ENCODE results near the gene RALGAPA2. TPM values are rescaled to one million over a fixed set of nuclear protein-coding genes. Genes with fewer than 3 reads are reported as not detected.

The RALGAPA2 gene
- total and polyA plus RNA-seq, 8 donors = 9.6 to 41.7 (median 24.5) TPM

- Histone ChIP-seq H3K27ac (no peak overlapping the region), H3K9me3 (no peaks in the 10 kb centered on the region), H3K4me3 (no peak overlapping the region), H3K4me1 (peaks cover 0 to 4% (median 0%) of the 10 kb centered on the region in 3 donors), H3K27me3 (no peaks in the 10 kb centered on the region), H3K36me3 (peaks cover 2 to 35% (median 17%) of the 10 kb centered on the region in 3 donors)
- WGBS, 2 donors = 18 to 21% methylated on average over 2 of the region's 2 CpGs
- ATAC-seq (peak in 2 of 4 donors; percentile 50 to 60), DNase-seq (no peak), FAIRE-seq (no peak)
- intact Hi-C loops (cut with DNase I) = no loop called here
- no peak for TF ChIP-seq CTCF (IDR thresholded peaks at IDR 0.05)
Measured at GRCh38 chr20:20517296-20517695, 195.1 kb downstream of the RALGAPA2 start.

- H3K36me3 ChIP-seq = peaks cover 2 to 55% (median 10%) of the 10 kb centered on the region in 3 donors
- no peak for ATAC-seq
- intact Hi-C loops (cut with DNase I) = no loop called here
Measured at GRCh38 chr20:20513720-20514119, 198.7 kb downstream of the RALGAPA2 start.

GRCh38 chr20:20505554-20505953 lies 206.9 kb downstream of the RALGAPA2 start:
- DNase-seq (no peak), FAIRE-seq (no peak), ATAC-seq (no peak)
- Histone ChIP-seq H3K36me3 (peaks cover 0 to 38% (median 16%) of the 10 kb centered on the region in 3 donors), H3K4me3 (no peak overlapping the region), H3K27me3 (no peaks in the 10 kb centered on the region), H3K27ac (no peak overlapping the region), H3K4me1 (no peaks in the 10 kb centered on the region), H3K9me3 (no peaks in the 10 kb centered on the region)
- no peak for TF ChIP-seq CTCF (IDR thresholded peaks at IDR 0.05)
- intact Hi-C loops (cut with DNase I) = no loop called here
- WGBS, 2 donors = 95 to 96% methylated on average over 2 of the region's 2 CpGs

More at GRCh38 chr20:20513720-20514119, 198.7 kb downstream of the RALGAPA2 start:
- FAIRE-seq = no peak
- 98 to 100% methylated on average over 1 of the region's 1 CpG for WGBS, 2 donors
- Histone ChIP-seq H3K27ac (no peak overlapping the region), H3K4me3 (no peak overlapping the region), H3K27me3 (no peaks in the 10 kb centered on the region), H3K4me1 (peaks cover 0 to 4% (median 0%) of the 10 kb centered on the region in 3 donors), H3K9me3 (no peaks in the 10 kb centered on the region)
- no peak for TF ChIP-seq CTCF (IDR thresholded peaks at IDR 0.05)
- DNase-seq = no peak

- no peaks in the 10 kb centered on the region for H3K4me1 ChIP-seq
- H3K27ac ChIP-seq = no peak overlapping the region
- no peak for FAIRE-seq
- no peaks in the 10 kb centered on the region for H3K27me3 ChIP-seq
- TF ChIP-seq CTCF (IDR thresholded peaks at IDR 0.05) = no peak
- intact Hi-C loops (cut with DNase I) = no loop called here
- WGBS, 2 donors = 92 to 93% methylated on average over 7 of the region's 7 CpGs
- no peak for DNase-seq
- peaks cover 0 to 47% (median 16%) of the 10 kb centered on the region in 3 donors for H3K36me3 ChIP-seq
- no peaks in the 10 kb centered on the region for H3K9me3 ChIP-seq
- no peak for ATAC-seq
- H3K4me3 ChIP-seq = no peak overlapping the region
Measured at GRCh38 chr20:20503777-20504530, 208.5 kb downstream of the RALGAPA2 start.

- no peak for ATAC-seq
- Histone ChIP-seq H3K4me1 (no peaks in the 10 kb centered on the region), H3K4me3 (no peak overlapping the region), H3K27ac (no peak overlapping the region), H3K9me3 (no peaks in the 10 kb centered on the region), H3K27me3 (no peaks in the 10 kb centered on the region), H3K36me3 (peaks cover 0 to 48% (median 20%) of the 10 kb centered on the region in 3 donors)
- TF ChIP-seq CTCF (IDR thresholded peaks at IDR 0.05) = no peak
- DNase-seq = no peak
- WGBS, 2 donors = 91 to 94% methylated on average over 2 of the region's 2 CpGs
- intact Hi-C loops (cut with DNase I) = no loop called here
- no peak for FAIRE-seq
Measured at GRCh38 chr20:20501128-20501527, 211.3 kb downstream of the RALGAPA2 start.

Data from pancreas (tissue), 10 donors.